Sciatic nerve (tissue), 2 donors: ENCODE results near the gene GUCA1A. TPM values are rescaled to one million over a fixed set of nuclear protein-coding genes. Genes with fewer than 3 reads are reported as not detected.
"Not testable (repeated sequence)": the region's sequence is repeated elsewhere in the genome, so short reads cannot be mapped to it uniquely, and the experiment has no call there.

Source experiments
- ATAC-seq: fragments of 200-7000 bp; cut with Tn5 transposase; one replicate; pipeline ENCODE4 v1.9.1; 2020; ENCODE audit warnings: mild to moderate bottlenecking, moderate library complexity
- DNase-seq: peaks from one replicate; pipeline ENCODE4 v3.0.0-alpha.2; 2020; ENCODE audit warnings: low spot score
- intact Hi-C: fragments of 100-400 bp; cut with DNase I; formaldehyde crosslinking; loops from one replicate; pipeline ENCODE4 v1.14.2; 2022
- total RNA-seq: library from RNA; stranded (reverse); fragmentation: NEBNext Ultra II Directional; extraction: Animal tissue kit (Norgen Biotek cat#: 25700); gene quantifications from one replicate; pipeline ENCODE4 v1.2.1, GENCODE V29; 2021
- donor health status: DM: no; HTN: no; CAD: no.
- donor health status: DM: no; HTN: no; CAD: no.

Gene GUCA1A
- total RNA-seq, 1 donor from 2014 or later, result not detected

- DNase-seq (peak; percentile 83), ATAC-seq (peak; percentile 78)
- intact Hi-C loops, result loop anchor here (10.0 kb wide), 1 partner anchor 92 kb away; no protein-coding TSS in a partner anchor
These were observed 6.6 kb upstream of the GUCA1A start for GRCh38 chr6:42166444-42167141.

GRCh38 chr6:42168650-42169049, 4.5 kb upstream of the GUCA1A start:
- intact Hi-C loops, result loop anchor here (10.0 kb wide), 1 partner anchor 94 kb away; no protein-coding TSS in a partner anchor
- DNase-seq (no peak), ATAC-seq (no peak)

GRCh38 chr6:42169780-42170179, 3.4 kb upstream of the GUCA1A start:
- intact Hi-C loops, result loop anchor here (10.0 kb wide), 1 partner anchor 95 kb away; no protein-coding TSS in a partner anchor
- DNase-seq, ATAC-seq: not testable (repeated sequence)

- DNase-seq (no peak), ATAC-seq (no peak)
- intact Hi-C loops, result no loop called here
These were observed 1.2 kb upstream of the GUCA1A start for GRCh38 chr6:42171813-42172581.

GRCh38 chr6:42175860-42176259, 2.7 kb downstream of the GUCA1A start:
- no peak for DNase-seq
- intact Hi-C loops, result no loop called here

GRCh38 chr6:42176981-42177380, 3.8 kb downstream of the GUCA1A start:
- DNase-seq (no peak), ATAC-seq (no peak)
- intact Hi-C loops, result no loop called here

More at GRCh38 chr6:42175860-42176259, 2.7 kb downstream of the GUCA1A start:
- ATAC-seq, result no peak

- intact Hi-C loops, result no loop called here
These were observed 4.6 kb downstream of the GUCA1A start for GRCh38 chr6:42177514-42178364.

GRCh38 chr6:42179261-42179944, 6.2 kb downstream of the GUCA1A start:
- no peak for ATAC-seq
- intact Hi-C loops, result no loop called here
- DNase-seq, result no peak

More at GRCh38 chr6:42177514-42178364, 4.6 kb downstream of the GUCA1A start:
- ATAC-seq (no peak), DNase-seq (no peak)

- DNase-seq, result no peak
- no peak for ATAC-seq
- intact Hi-C loops, result no loop called here
These were observed 6.8 kb downstream of the GUCA1A start for GRCh38 chr6:42179945-42180313.

- DNase-seq, result no peak
- intact Hi-C loops, result no loop called here
- no peak for ATAC-seq
These were observed 8.9 kb downstream of the GUCA1A start for GRCh38 chr6:42182101-42182500.

GRCh38 chr6:42184475-42184874, 11.3 kb downstream of the GUCA1A start:
- no peak for DNase-seq
- intact Hi-C loops, result no loop called here
- no peak for ATAC-seq

- no peak for ATAC-seq
- DNase-seq, result no peak
- intact Hi-C loops, result no loop called here
These were observed 12.4 kb downstream of the GUCA1A start for GRCh38 chr6:42185597-42185996.

- ATAC-seq (no peak), DNase-seq (no peak)
- intact Hi-C loops, result no loop called here
These were observed 15.2 kb downstream of the GUCA1A start for GRCh38 chr6:42188406-42188805.

- ATAC-seq (no peak), DNase-seq (no peak)
- intact Hi-C loops, result no loop called here
These were observed 17.5 kb downstream of the GUCA1A start for GRCh38 chr6:42190554-42191183.

- intact Hi-C loops, ATAC-seq, DNase-seq: not testable (repeated sequence)
These were observed 19.2 kb downstream of the GUCA1A start for GRCh38 chr6:42192385-42192784.

GRCh38 chr6:42193491-42193894, 20.3 kb downstream of the GUCA1A start:
- ATAC-seq (no peak), DNase-seq (no peak)
- intact Hi-C loops, result no loop called here

GRCh38 chr6:42194056-42194455, 20.9 kb downstream of the GUCA1A start:
- ATAC-seq (no peak), DNase-seq (no peak)
- intact Hi-C loops, result no loop called here

GRCh38 chr6:42195415-42195814, 22.3 kb downstream of the GUCA1A start:
- intact Hi-C loops, result no loop called here
- ATAC-seq, result no peak
- DNase-seq, result no peak
